ENCODE data around the gene OPCML.

GRCh38 chr11:132944569-132944944 lies 587.7 kb downstream of the OPCML start:
- TF ChIP-seq EZH2 (IDR thresholded peaks at IDR 0.05; ENCODE audit: low read depth) (no peak), CTCF (conservative IDR thresholded peaks at IDR 0.05) (no peak)

Measured in PC-9 (cell line).